Fibroblast of villous mesenchyme (primary cell): ENCODE measurements around the gene NCSTN. TPM values are rescaled to one million over a fixed set of nuclear protein-coding genes. Genes with fewer than 3 reads are reported as not detected.

Experiments used
- DNase-seq: peaks from one replicate; pipeline ENCODE4 v3.0.0-alpha.2; 2010; ENCODE audit warnings: low read depth
- H3K4me3 ChIP-seq: 2 replicates; pipeline ENCODE4 v1.5.1; 2011; ENCODE audit warnings: low read depth, mild to moderate bottlenecking, low read length
- total RNA-seq: library from RNA; depleted of rRNA; stranded (reverse); fragments of >200 nt; gene quantifications from 2 replicates; pipeline ENCODE4 v1.2.3, GENCODE V29; 2012
- TF ChIP-seq, protein P1 (sequence below): IDR thresholded peaks from 2 replicates; pipeline ENCODE4 v1.5.1; 2012; ENCODE audit warnings: low read depth, mild to moderate bottlenecking, low read length; ENCODE audit not compliant: insufficient read depth

The NCSTN gene
- total RNA-seq, 1 donor = 165 TPM

GRCh38 chr1:160309571-160309970 lies 33.6 kb upstream of the NCSTN start:
- TF ChIP-seq, protein P1, sequence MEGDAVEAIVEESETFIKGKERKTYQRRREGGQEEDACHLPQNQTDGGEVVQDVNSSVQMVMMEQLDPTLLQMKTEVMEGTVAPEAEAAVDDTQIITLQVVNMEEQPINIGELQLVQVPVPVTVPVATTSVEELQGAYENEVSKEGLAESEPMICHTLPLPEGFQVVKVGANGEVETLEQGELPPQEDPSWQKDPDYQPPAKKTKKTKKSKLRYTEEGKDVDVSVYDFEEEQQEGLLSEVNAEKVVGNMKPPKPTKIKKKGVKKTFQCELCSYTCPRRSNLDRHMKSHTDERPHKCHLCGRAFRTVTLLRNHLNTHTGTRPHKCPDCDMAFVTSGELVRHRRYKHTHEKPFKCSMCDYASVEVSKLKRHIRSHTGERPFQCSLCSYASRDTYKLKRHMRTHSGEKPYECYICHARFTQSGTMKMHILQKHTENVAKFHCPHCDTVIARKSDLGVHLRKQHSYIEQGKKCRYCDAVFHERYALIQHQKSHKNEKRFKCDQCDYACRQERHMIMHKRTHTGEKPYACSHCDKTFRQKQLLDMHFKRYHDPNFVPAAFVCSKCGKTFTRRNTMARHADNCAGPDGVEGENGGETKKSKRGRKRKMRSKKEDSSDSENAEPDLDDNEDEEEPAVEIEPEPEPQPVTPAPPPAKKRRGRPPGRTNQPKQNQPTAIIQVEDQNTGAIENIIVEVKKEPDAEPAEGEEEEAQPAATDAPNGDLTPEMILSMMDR = no peak
- no peak overlapping the region for H3K4me3 ChIP-seq
- no peak for DNase-seq

DNA sequence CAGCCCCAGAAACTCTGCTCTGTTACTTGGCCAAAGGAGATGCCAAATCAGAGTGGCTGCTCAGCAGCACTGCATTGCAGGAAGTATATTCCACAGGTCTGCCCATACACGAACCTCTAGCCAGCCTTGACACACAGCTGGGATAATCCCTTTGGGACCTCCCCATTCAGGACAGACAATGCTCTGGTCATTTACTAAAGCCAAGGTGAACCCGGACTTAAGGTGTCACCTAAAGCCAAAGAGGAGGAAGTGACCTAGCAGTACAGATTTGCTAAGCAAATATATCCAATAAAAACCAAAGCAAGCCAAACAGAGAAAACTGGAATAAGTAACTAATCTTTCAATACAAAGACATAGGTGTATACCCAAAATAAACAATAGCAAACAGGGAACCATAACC lies 27.8 kb upstream of the NCSTN start:
- no peak for DNase-seq
- H3K4me3 ChIP-seq = no peak overlapping the region
- TF ChIP-seq, protein P1 = no peak

- TF ChIP-seq, protein P1 = no peak
- DNase-seq = no peak
- no peak overlapping the region for H3K4me3 ChIP-seq
Observed at GRCh38 chr1:160322831-160323230, 20.4 kb upstream of the NCSTN start.

DNA sequence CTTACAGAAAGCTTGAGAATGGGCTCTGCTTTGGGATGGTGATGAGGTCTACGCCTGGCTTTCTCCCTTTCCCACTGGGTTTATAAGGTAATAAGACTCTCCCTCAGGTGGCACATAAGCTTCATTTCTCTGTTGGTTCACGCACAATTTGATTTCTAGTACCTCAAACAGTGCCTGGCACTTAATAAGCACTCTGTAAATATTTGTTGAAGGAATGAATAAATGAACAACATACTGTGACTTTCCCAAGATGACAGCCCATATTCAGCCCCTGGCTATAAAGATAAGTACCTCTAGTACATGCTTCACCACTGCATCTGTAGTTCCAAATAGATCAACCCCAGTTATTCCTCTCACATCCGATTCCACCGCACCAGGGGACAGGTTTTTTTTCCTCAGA lies 17.9 kb upstream of the NCSTN start:
- no peak for DNase-seq
- TF ChIP-seq, protein P1 = no peak
- no peak overlapping the region for H3K4me3 ChIP-seq

- H3K4me3 ChIP-seq = no peak overlapping the region
- TF ChIP-seq, protein P1 = no peak
- peak; percentile 44 for DNase-seq
Observed at GRCh38 chr1:160326418-160326817, 16.8 kb upstream of the NCSTN start.

- DNase-seq = no peak
- H3K4me3 ChIP-seq = no peak overlapping the region
- TF ChIP-seq, protein P1 = no peak
Observed at GRCh38 chr1:160328184-160328583, 15.0 kb upstream of the NCSTN start.

DNA sequence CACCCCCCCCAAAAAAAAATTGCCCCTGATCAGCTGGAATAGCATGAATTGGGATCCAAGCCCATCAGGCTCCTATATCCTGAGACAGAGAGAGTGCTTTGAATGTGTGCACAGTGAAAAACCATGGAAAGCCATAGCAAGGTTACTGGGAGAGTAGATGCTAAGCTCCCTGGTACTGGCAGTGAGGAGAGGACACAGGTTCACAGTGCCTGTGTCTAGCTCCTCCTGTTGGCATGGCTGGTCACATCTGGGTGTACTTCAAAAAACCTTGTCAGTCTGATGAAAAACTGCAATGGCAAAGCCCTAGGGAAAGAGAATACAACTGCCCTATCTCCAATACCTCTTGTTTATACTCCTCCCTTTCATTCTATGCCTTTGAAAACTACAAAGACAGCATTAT lies 13.1 kb upstream of the NCSTN start:
- H3K4me3 ChIP-seq = no peak overlapping the region
- TF ChIP-seq, protein P1 = no peak
- no peak for DNase-seq
